Left lobe of liver (tissue), 2 donors: Measurements from ENCODE around the gene UBE2Q2. TPM values are rescaled to one million over a fixed set of nuclear protein-coding genes. Genes with fewer than 3 reads are reported as not detected.
"Not testable (repeated sequence)": the region's sequence is repeated elsewhere in the genome, so short reads cannot be mapped to it uniquely, and the experiment has no call there.

Experiments used
- ATAC-seq: fragments of 200-7000 bp; cut with Tn5 transposase; one replicate; pipeline ENCODE4 v1.9.1; 2020; ENCODE audit warnings: mild to moderate bottlenecking, moderate library complexity
- DNase-seq: peaks from one replicate; pipeline ENCODE4 v3.0.0-alpha.2; 2020; ENCODE audit warnings: low spot score
- total RNA-seq: library from RNA; stranded (reverse); gene quantifications from one replicate; pipeline ENCODE4 v1.2.1, GENCODE V29; 2021
- donor health status: DM: no; HTN: no; CAD: no; lungs with moderate emphysema.
- donor health status: DM: no; HTN: yes; CAD: no.

Gene UBE2Q2
- total RNA-seq, 1 donor from 2014 or later: 2.2 TPM

DNA sequence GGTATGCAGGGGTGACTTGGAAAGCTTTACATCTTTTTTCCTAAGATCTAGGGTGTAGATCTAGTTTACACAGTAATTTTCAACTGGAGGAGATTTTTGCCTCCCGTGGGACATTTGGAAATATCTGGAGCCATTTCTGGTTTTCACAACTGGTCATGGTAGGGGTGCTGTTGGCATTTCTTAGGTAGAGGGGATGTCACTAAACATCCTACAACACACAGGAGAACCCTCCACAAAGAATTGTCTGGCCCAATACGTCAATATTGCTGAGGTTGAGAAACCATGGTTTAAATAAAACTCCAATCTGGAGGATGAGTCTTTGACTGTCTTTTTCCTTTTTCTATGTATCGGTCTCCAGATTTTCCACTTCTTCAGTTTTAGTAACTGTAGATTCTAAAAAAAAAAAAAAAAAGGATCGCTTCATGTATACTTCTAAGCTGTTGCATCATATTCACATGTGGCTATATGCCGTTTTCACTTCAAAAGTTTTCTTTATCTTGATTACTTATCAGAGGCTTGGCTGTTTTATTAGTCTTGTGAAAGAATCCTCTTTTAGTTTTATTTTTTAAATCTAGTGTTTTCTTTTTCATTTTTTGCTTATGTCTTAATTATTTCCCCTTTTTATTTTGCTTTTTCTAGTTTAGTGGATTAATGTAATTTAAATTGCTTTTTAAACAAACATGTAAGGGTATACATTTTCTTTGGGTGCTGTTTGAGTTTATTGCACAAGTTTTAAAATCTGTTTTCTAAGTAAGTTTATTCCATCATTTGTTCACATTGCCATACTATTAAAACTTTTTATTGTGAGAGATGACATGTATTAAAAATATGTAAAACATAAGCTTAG, 21.2 kb downstream of the UBE2Q2 start:
- ATAC-seq (no peak), DNase-seq (no peak)

DNA sequence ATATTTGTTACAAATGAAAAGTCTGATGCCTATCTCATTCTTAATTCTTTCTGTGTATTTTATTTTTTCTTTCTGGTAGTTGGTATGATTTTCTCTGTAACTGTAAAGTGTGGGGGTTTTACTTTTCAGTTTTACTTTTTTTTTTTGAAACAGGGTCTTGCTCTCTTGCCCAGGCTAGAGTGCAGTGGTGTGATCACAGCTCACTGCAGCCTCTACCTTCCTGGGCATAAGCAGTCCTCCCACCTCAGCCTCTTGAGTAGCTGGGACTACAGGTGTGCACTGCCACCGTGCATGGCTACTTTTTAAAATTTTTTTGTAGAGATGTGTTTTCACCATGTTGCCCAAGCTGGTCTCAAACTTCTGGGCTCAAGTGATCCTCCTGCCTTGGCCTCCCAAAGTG, 22.8 kb downstream of the UBE2Q2 start:
- DNase-seq, ATAC-seq: not testable (repeated sequence)

DNA sequence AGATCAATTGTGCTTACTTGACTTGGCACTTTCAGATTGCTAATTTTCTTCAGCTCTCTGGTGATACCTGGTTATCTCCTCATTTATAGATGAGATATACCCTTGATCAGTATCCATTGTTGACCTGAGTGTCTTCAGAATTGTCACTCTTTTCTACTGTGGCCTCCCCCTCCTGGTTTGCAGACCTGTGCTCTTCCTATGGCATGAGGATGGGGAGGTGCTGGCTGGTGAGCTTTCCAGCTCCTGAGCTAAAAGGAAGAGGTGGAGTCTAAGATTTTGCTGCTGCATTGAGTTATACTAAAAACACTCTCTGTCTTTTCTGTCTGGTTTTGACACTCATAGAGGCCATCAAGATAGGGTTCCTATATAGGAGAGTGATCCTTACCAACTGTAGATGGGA, 23.7 kb downstream of the UBE2Q2 start:
- ATAC-seq: no peak
- DNase-seq: no peak

DNA sequence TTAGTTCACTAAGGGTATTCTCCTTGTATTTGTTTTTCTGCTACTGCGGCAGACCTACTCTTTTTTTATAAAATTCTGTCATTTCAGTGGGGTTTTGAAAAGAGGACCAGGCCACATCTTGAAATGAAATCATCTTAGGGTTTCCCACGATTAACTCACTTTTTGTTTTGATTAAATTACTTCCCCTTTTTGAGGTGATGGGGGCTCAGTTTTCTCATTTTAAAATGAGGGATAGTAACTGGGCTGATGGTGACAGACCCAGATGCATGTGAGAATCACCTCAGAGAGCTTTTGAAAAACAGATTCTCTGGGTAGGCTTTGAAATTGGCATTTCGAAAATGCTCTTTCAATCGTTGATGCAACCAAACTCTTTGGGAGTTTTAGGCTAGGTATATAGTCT, 24.2 kb downstream of the UBE2Q2 start:
- DNase-seq (no peak), ATAC-seq (no peak)

DNA sequence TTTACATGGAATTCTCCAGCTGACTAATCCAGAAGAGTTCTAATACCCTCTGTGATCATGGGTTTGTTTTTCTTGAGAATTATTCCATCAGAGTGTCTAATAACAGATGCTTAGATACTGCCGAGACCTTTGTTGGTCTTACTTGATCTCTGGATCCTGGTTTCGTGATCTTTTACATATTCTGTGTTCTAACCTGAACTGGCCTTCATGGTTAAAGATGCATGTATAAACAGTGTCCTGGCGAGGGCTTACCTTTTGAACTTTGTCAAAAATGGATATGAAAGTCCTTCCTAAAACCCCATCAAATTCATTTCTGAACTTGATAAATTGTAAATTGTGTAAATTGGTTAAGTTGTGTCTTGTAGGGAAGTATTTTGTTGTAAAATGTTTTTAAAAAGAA, 24.8 kb downstream of the UBE2Q2 start:
- no peak for ATAC-seq
- DNase-seq: no peak

DNA sequence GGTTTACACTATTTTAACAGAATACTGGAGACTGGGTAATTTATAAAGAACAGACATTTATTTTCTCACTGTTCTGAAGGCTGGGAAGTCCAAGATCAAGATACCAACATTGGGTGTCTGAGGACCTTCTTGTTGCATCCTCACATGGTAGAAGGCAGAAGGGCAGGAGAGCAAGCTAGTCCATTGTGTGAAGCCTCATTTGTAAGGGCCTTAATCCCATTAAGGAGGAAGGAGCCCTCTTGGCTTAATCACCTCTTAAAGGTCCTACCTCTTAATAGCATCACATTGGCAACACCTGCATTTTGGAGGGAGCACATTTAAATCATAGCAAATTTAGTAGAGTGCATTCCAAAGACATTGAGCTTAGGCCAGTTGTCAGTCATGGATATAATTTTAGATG, 26.2 kb downstream of the UBE2Q2 start:
- DNase-seq: no peak
- ATAC-seq: no peak

DNA sequence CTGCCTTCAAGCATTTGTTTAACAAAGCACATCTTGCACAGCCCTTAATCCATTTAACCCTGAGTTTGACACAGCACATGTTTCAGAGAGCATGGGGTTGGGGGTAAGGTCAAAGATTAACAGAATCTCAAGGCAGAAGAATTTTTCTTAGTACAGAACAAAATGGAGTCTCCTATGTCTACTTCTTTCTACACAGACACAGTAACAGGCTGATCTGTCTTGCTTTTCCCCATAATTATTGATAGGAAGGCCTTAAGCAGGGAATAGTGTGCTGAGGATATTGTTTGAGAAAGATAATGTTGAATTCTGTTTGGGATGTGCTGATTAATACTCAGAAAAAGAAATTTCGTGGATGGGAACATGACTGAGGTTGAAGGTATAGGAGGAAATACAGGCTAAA, 28.3 kb downstream of the UBE2Q2 start:
- DNase-seq, ATAC-seq: not testable (repeated sequence)

DNA sequence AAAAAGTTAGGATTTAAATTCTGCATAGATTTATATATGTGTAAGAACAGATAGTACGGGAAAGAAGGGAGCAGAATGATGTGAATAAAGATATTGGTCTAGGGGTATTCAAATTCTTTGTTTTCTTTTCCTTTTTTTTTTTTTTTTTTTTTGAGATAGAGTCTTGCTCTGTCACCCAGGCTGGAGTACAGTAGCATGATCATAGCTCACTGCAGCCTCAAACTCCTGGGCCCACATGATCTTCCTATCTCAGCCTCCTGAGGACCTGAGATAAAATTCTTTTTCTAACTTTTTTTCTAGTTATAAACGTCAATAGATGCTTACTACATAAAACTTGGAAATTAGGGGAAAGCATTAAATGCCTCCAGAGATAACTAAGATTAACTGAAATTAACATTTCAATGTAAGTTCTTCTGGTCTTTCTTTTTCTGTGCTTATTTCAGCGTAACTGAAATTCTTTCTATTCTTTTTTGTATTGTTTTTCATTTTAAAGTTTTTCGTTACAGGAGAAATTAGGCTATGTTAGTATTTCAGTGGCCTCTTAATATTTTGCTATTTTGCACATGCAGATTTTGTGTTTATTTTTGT, 29.2 kb downstream of the UBE2Q2 start:
- DNase-seq (no peak), ATAC-seq (no peak)

DNA sequence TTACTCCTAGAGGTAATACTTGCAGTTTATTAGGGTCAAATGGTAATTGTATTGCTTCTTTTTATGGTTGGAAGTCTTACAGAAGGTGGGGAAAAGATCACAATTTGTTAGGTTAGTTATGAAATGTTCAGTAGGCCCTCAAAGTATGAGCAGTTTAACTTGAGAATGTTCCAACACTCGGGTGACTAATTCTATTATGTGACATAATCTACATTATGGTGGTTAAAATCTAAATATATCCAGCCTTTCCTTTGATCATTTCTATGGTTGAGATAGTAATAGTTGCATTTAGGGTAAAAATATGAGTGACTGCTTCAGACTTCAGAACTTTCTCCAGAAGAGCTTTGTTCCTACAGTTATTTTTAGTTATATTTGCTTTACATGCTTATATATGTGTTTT, 40.8 kb downstream of the UBE2Q2 start:
- ATAC-seq (no peak), DNase-seq (no peak)

DNA sequence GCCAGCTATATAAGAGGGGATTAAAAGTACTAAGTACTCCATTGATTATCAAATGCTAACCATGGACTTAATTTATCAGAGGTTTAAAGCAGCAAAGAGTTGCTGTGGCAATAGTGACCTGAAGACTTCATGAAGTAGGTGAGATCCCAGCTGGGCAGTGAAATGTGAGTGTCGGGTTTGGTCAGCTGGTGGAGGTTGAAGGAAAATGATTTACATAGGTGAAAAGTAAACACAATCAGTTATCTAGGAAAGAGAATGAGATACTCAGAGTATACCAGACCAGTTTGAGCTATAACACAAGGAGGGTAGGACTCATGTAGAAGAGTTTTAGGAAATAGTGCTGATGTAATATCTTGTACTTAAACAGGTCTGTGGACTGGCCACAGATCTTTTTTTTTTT, 43.9 kb downstream of the UBE2Q2 start:
- ATAC-seq: no peak
- no peak for DNase-seq

DNA sequence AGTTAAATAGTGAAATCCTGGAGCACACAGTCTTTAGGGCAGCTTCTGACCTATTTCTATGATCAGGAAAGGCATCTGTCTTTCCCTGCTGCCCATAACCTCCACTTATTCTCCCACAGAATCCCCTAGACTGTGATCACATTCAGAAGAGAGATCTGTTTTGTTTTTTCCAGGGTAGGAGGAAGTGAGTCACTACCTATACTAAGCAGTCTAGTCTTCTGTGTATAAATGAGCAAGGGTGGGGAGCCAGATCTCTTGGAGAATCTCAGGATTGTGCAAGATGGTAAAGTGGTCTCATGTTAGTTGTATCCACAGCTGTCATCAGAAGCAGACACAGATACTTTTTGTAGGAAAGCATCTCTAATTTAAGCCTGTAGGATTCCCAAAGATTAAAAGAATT, 48.6 kb downstream of the UBE2Q2 start:
- DNase-seq (no peak), ATAC-seq (no peak)

DNA sequence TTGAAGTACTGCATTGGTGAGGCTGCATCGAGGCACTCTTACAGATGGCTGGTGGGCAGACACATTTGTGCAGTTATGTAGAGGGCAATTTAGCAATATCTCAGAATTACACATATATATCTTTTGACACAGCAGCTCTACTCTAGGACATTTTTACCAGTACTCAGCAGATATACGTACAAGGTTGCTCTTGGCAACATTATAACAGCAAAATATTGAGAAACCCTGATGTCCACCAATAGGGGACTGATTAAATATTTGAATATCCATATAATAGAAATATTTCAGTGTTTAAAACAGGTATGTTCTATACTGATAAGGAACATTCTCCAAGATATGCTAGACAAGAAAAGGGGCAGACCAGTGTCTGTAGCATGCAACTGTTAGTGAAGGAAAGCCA, 52.5 kb downstream of the UBE2Q2 start:
- DNase-seq: no peak
- no peak for ATAC-seq

DNA sequence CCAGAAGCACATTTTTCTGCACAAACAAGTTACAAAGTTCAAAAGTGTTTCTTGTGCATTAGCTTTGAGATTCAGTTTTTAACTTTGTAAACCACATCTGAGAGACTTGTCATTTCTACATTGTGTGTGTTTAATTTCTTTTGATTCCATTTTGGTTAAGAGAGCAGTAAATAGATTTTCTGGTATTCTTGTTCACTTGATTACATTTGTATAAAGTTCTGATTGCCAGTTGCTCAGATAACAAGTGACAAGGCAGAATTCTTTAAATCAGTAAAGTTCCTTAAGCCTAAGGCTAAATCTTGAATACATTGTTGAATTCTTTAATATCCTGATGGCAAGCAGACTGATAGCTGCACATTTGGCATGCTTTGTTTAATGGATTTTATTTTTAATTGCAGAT, 57.3 kb downstream of the UBE2Q2 start:
- ATAC-seq (no peak), DNase-seq (no peak)

DNA sequence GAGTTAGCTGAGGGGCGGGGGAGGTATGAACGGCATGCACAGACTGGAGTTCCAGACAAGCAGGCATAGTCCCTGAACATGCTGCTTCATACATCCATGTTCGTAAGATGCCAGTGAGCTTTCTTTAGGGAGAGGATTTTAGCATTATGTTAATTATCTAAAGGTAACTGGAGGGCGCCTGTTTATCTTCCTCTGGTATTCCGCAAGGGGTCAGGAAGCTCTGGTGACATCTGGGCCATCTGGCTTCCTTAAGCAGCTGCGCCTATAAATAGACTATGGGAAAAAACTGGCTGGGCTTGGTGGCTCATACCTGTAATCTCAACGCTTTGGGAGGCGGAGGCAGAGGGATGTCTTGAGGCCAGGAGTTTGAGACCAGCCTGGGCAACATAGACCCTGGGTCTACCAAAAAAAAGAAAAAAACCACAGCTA, 58.9 kb downstream of the UBE2Q2 start:
- no peak for ATAC-seq
- DNase-seq: no peak

DNA sequence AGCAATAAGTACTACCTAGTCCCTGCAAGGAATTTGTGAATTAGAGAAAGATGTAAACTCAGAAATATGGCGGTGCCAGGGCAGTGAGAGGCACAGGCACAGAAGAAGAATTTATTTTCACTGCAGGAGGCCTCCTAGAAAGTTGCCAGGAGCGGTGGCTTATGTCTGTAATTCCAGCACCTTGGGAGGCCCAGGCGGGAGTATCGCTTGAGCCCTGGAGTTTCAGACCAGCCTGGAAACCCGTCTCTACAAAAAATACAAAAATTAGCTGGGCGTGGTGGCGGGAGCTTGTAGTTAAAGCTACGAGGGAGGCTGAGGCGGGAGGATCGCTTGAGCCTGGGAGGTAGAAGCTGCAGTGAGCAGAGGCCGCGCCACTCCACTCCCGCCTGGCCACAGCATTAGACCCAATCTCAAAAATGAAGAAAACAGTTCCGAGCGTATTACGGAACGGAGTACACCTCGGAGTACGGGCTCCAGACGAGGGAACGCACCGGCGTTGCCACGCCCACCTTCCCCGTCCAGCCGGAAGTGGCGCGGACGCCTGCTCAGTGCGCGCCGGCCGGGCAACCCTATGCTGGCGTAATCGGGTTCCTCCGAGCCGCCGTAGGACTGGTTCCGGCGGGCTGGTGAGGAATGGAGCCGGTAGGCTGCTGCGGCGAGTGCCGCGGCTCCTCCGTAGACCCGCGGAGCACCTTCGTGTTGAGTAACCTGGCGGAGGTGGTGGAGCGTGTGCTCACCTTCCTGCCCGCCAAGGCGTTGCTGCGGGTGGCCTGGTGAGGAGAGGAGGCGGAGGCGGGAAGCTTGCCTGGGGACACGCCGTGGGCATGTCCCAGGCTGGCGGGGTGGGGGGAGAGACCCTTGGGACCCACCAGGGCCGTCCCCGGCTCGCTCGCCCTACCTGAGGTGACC, 60.3 kb downstream of the UBE2Q2 start, which contains the start of gene FBXO22:
Gene FBXO22, plus strand, starts transcription at position 548 of the 909 bp plus-strand sequence. Its CDS starts 86 bp downstream, at position 634.
- ATAC-seq: peak; percentile 95
- DNase-seq: peak; percentile 94

DNA sequence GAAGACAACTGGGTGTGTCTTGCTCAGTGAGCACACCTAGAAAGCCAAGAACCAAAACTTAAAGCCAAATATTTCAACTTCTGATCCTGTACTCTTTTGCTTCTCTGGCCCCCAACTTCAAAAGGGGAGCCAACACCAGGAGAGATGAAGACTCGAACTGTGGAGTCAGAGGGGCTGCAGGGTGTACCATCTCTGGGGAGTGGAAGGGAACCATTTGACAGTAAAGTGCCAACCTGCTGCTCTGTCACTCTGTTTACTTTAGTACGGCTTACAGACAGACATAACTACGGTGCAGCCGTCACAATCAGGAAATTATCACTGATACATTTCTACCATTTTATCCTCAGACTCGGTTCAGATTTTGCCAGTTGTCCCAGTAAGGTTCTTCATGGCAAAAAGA, 62.0 kb downstream of the UBE2Q2 start:
- no peak for DNase-seq
- no peak for ATAC-seq

DNA sequence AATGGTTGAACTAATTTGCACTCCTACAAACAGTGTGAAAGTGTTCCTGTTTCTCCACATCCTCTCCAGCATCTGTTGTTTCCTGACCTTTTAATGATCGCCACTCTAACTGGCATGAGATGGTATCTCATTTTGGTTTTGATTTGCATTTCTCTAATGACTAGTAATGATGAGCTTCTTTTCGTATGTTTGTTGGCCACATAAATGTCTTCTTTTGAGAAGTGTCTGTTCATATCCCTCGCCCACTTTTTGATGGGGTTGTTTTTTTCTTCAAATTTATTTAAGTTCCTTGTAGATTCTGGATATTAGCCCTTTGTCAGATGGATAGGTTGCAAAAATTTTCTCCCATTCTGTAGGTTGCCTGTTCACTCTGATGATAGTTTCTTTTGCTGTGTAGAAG, 67.1 kb downstream of the UBE2Q2 start:
- not testable (repeated sequence) for DNase-seq, ATAC-seq

DNA sequence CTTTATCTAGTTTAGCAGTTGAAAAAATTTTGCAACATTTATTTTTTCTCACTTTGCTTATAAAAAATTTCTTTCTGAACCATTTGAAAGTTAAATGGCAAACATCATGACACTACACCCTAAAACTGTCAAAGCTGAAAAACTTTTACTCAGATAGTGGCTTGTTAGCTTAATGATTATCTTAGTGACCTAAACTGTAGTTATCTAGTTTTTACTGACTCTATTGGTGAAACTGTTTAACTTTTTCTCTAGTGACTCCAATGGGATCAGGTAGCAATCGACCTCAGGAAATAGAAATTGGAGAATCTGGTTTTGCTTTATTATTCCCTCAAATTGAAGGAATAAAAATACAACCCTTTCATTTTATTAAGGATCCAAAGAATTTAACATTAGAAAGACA, 73.7 kb downstream of the UBE2Q2 start:
- ATAC-seq (no peak), DNase-seq (no peak)

DNA sequence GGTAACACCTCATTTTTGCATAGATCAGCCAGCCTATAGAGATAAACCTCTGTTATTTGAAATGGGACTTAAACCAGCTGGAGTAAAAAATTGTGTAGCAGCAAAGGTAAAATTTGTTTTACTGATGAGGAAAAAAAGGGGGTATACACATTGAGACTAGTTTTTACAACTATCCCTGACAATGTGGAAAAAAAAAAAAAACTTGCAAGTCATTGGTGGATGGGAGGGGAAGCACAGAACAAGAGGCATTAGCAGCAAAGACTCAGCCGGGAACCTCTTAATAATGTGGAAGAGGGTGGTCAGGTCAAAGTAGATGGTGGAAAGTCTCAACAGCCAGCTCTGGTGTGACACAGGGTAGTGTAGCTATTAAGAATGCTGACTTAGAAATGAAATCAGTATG, 74.9 kb downstream of the UBE2Q2 start:
- ATAC-seq: no peak
- DNase-seq: no peak

DNA sequence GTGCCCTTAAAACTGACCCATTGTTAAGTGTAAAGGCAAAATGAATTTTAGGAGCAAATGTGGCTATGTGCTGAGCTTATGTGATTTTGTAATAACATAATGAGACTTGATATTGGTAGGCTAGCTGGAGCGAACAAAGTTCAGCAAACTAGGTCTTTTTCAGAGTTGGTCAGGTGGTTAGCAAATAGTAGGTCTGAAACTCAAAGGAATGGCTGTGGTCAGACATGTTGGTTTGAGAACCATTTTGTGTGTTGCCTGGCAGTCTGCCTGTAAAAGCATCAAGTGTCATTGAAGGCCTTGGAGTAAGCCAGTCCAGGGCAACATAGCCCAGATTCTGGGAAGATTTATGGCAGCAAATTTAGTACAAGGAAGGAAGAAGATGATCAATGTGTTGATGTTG, 76.8 kb downstream of the UBE2Q2 start:
- peak; percentile 58 for ATAC-seq

More for the DNA sequence above, 76.8 kb downstream of the UBE2Q2 start:
- DNase-seq: no peak
